Peyer's patch (tissue), 4 donors: ENCODE measurements around the gene NCAPG2. TPM values are rescaled to one million over a fixed set of nuclear protein-coding genes. Genes with fewer than 3 reads are reported as not detected.

ENCODE experiments used
- DNase-seq, 3 donors: peaks; one replicate each; pipeline ENCODE4 v3.0.0-alpha.2; 2017 to 2019
- H3K27ac ChIP-seq, 4 donors: fragments of 200-600 bp; sonication (generic); one replicate each; pipeline ENCODE4 v1.5.1; 2016 to 2019
- H3K27me3 ChIP-seq, 2 donors: fragments of 200-600 bp; sonication (generic); one replicate each; pipeline ENCODE4 v1.5.1; 2019
- H3K36me3 ChIP-seq, 3 donors: fragments of 200-600 bp; sonication (generic); one replicate each; pipeline ENCODE4 v1.5.1; 2016 to 2019
- H3K4me1 ChIP-seq, 4 donors: fragments of 200-600 bp; sonication (generic); one replicate each; pipeline ENCODE4 v1.5.1; 2016 to 2019
- H3K4me3 ChIP-seq, 4 donors: fragments of 200-600 bp; sonication (generic); 1 replicate in 3 of 4; 2 replicates in 1 of 4; pipeline ENCODE4 v1.5.1; 2016 to 2019; ENCODE audit warnings: mild to moderate bottlenecking in 1 of 4
- H3K9me3 ChIP-seq, 4 donors: fragments of 200-600 bp; sonication (generic); one replicate each; pipeline ENCODE4 v1.5.1; 2016 to 2019; ENCODE audit warnings: mild to moderate bottlenecking in 1 of 4
- CTCF ChIP-seq, 6 experiments: fragments of 450-650 bp in 4 of 6; fragments of 200-600 bp in 2 of 6; sonication (generic) in 1 of 6; IDR thresholded peaks; one replicate each; pipeline ENCODE4 v1.5.1; 2017 to 2019; ENCODE audit warnings: antibody characterized with exemption in 6 of 6, mild to moderate bottlenecking in 3 of 6, moderate library complexity in 1 of 6
- POLR2A ChIP-seq, 2 donors: fragments of 450-650 bp; IDR thresholded peaks; one replicate each; pipeline ENCODE4 v1.5.1; 2017; ENCODE audit warnings: antibody characterized with exemption in 2 of 2, mild to moderate bottlenecking in 2 of 2, moderate library complexity in 2 of 2
- total RNA-seq, 4 donors: library from RNA; depleted of rRNA; stranded (reverse); fragments of >200 nt; gene quantifications; one replicate each; pipeline ENCODE4 v1.1.0, GENCODE V29; 2016

The NCAPG2 gene
- total RNA-seq, 4 donors from 2014 or later: 3.9 to 14.0 (median 5.8) TPM

GRCh38 chr7:158612546-158612945 is 92.1 kb downstream of the NCAPG2 start:
- H3K4me1 ChIP-seq: no peaks in the 10 kb centered on the region
- no peak overlapping the region for H3K27ac ChIP-seq
- no peaks in the 10 kb centered on the region for H3K27me3 ChIP-seq
- no peak overlapping the region for H3K4me3 ChIP-seq
- no peak for DNase-seq
- no peak for TF ChIP-seq POLR2A (IDR thresholded peaks at IDR 0.05)
- no peak for TF ChIP-seq CTCF (IDR thresholded peaks at IDR 0.05)
- no peaks in the 10 kb centered on the region for H3K9me3 ChIP-seq
- H3K36me3 ChIP-seq: no peaks in the 10 kb centered on the region

GRCh38 chr7:158611541-158611940 is 93.1 kb downstream of the NCAPG2 start:
- H3K4me1 ChIP-seq: no peaks in the 10 kb centered on the region

GRCh38 chr7:158609313-158609974 is 95.2 kb downstream of the NCAPG2 start:
- no peak overlapping the region for H3K27ac ChIP-seq
- no peaks in the 10 kb centered on the region for H3K9me3 ChIP-seq
- TF ChIP-seq POLR2A (IDR thresholded peaks at IDR 0.05): no peak
- no peak for TF ChIP-seq CTCF (IDR thresholded peaks at IDR 0.05)
- no peak overlapping the region for H3K4me3 ChIP-seq
- no peaks in the 10 kb centered on the region for H3K36me3 ChIP-seq
- H3K27me3 ChIP-seq: no peaks in the 10 kb centered on the region
- DNase-seq: no peak
- no peaks in the 10 kb centered on the region for H3K4me1 ChIP-seq

More at GRCh38 chr7:158611541-158611940, 93.1 kb downstream of the NCAPG2 start:
- no peaks in the 10 kb centered on the region for H3K36me3 ChIP-seq
- H3K27me3 ChIP-seq: no peaks in the 10 kb centered on the region
- DNase-seq: no peak
- no peak overlapping the region for H3K27ac ChIP-seq
- TF ChIP-seq POLR2A (IDR thresholded peaks at IDR 0.05) (no peak), CTCF (IDR thresholded peaks at IDR 0.05) (no peak)
- no peaks in the 10 kb centered on the region for H3K9me3 ChIP-seq
- H3K4me3 ChIP-seq: no peak overlapping the region

- H3K4me3 ChIP-seq: no peak overlapping the region
- no peaks in the 10 kb centered on the region for H3K4me1 ChIP-seq
- no peak overlapping the region for H3K27ac ChIP-seq
- no peak for DNase-seq
- H3K9me3 ChIP-seq: no peaks in the 10 kb centered on the region
- H3K27me3 ChIP-seq: no peaks in the 10 kb centered on the region
- TF ChIP-seq CTCF (IDR thresholded peaks at IDR 0.05): no peak
- TF ChIP-seq POLR2A (IDR thresholded peaks at IDR 0.05): no peak
- no peaks in the 10 kb centered on the region for H3K36me3 ChIP-seq
These were observed 97.0 kb downstream of the NCAPG2 start for GRCh38 chr7:158607563-158607962.

- no peaks in the 10 kb centered on the region for H3K36me3 ChIP-seq
- no peak for TF ChIP-seq CTCF (IDR thresholded peaks at IDR 0.05)
- TF ChIP-seq POLR2A (IDR thresholded peaks at IDR 0.05): no peak
- no peaks in the 10 kb centered on the region for H3K9me3 ChIP-seq
- no peaks in the 10 kb centered on the region for H3K27me3 ChIP-seq
- H3K4me3 ChIP-seq: no peak overlapping the region
- DNase-seq: no peak
- no peaks in the 10 kb centered on the region for H3K4me1 ChIP-seq
- H3K27ac ChIP-seq: no peak overlapping the region
These were observed 97.8 kb downstream of the NCAPG2 start for GRCh38 chr7:158606671-158607424.
